ENCODE data around the gene PTTG1IP.

PTTG1IP gene

DNA sequence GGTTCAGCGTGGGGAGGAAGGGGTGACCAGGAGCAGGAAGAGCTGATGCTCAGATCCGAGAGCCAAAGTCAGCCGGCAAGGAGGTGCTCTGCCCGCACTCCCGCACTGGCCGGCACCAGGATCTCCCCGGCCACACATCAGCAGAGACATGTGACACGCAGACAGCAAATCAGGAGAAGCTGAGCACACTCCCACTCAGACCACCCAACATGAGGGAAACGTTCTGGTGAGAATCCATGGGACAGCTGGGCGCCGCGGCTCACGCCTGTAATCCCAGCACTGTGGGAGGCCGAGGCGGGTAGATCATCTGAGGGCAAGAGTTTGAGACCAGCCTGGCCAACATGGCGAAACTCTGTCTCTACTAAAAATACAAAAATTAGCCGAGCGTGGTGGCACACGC lies 18.6 kb upstream of the PTTG1IP start:
- Histone ChIP-seq H2AFZ (ENCODE audit: low read depth, low read length) (no peak overlapping the region), H3K27me3 (ENCODE audit: control insufficient read depth in 1 of 2, insufficient read depth in 1 of 2, low read length in 2 of 2) (peaks cover 65 to 75% of the 10 kb centered on the region in 2 experiments), H3K79me1 (replicated peaks; ENCODE audit: low read length, poor library complexity, severe bottlenecking) (no peaks in the 10 kb centered on the region), H3K9me3 (ENCODE audit: control insufficient read depth, low read length) (no peaks in the 10 kb centered on the region), H4K91ac (ENCODE audit: low read length) (no peak overlapping the region), H2BK5ac (ENCODE audit: low read depth, low read length, poor library complexity, severe bottlenecking) (no peak overlapping the region), H3K14ac (ENCODE audit: low read length in 2 of 2) (no peak overlapping the region), H3K18ac (ENCODE audit: low read depth in 1 of 2, low read length in 2 of 2) (no peak overlapping the region), H3K4ac (ENCODE audit: low read depth in 1 of 2, low read length in 2 of 2) (no peak overlapping the region), H3K36me3 (ENCODE audit: control insufficient read depth in 1 of 2, insufficient read depth in 2 of 2, low read depth in 1 of 2, low read length in 2 of 2) (no peaks in the 10 kb centered on the region), H3K4me1 (ENCODE audit: control insufficient read depth, insufficient read depth, low read depth, low read length) (peaks cover 7% of the 10 kb centered on the region), H4K8ac (ENCODE audit: low read length) (no peak overlapping the region), H2BK12ac (ENCODE audit: low read length in 2 of 2) (no peak overlapping the region), H3K4me2 (ENCODE audit: low read length, poor library complexity, severe bottlenecking) (no peak overlapping the region), H3K23ac (ENCODE audit: low read length in 2 of 2) (no peak overlapping the region), H2BK120ac (ENCODE audit: low read depth, low read length) (no peak overlapping the region), H3K4me3 (ENCODE audit: insufficient read depth in 1 of 2, low read depth in 1 of 2, low read length in 2 of 2) (no peak overlapping the region), H2AK5ac (ENCODE audit: low read length, severe bottlenecking) (no peak overlapping the region), H3K9ac (ENCODE audit: low read length) (no peak overlapping the region), H3K27ac (ENCODE audit: low read length, poor library complexity, severe bottlenecking) (no peak overlapping the region), H2BK15ac (ENCODE audit: low read depth, poor library complexity, severe bottlenecking) (no peak overlapping the region)
- no peak for DNase-seq
- 87% methylated on average over 19 of the region's 19 CpGs for WGBS

DNA sequence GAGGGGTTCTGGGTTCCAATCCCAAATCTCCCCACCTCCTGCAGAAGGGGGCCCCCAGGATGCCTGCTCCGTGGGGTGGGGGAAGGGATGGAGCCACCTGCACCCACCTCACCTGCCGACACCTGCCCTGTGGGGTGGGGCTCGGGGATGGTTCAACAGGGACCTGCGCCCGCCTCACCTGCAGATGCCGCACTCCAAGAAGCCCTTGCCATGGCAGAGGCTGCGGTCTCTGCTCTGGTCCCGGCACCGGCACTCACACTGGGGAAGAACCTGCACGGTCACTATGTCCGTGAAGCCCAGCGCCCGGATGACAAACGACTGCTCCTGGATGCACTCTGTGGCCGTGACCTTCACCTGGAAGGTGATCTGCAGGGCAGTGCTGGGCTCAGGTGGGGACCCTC lies 18.1 kb upstream of the PTTG1IP start:
- Histone ChIP-seq H3K18ac (ENCODE audit: low read depth in 1 of 2, low read length in 2 of 2) (no peak overlapping the region), H2BK120ac (ENCODE audit: low read depth, low read length) (no peak overlapping the region), H3K4me1 (ENCODE audit: control insufficient read depth, insufficient read depth, low read depth, low read length) (peaks cover 5% of the 10 kb centered on the region), H3K36me3 (ENCODE audit: control insufficient read depth in 1 of 2, insufficient read depth in 2 of 2, low read depth in 1 of 2, low read length in 2 of 2) (no peaks in the 10 kb centered on the region), H2BK15ac (ENCODE audit: low read depth, poor library complexity, severe bottlenecking) (no peak overlapping the region), H3K79me1 (replicated peaks; ENCODE audit: low read length, poor library complexity, severe bottlenecking) (no peaks in the 10 kb centered on the region), H3K9me3 (ENCODE audit: control insufficient read depth, low read length) (no peaks in the 10 kb centered on the region), H3K14ac (ENCODE audit: low read length in 2 of 2) (no peak overlapping the region), H2BK5ac (ENCODE audit: low read depth, low read length, poor library complexity, severe bottlenecking) (no peak overlapping the region), H3K4me3 (ENCODE audit: insufficient read depth in 1 of 2, low read depth in 1 of 2, low read length in 2 of 2) (no peak overlapping the region), H3K27me3 (ENCODE audit: control insufficient read depth in 1 of 2, insufficient read depth in 1 of 2, low read length in 2 of 2) (peaks cover 65 to 75% of the 10 kb centered on the region in 2 experiments), H2AK5ac (ENCODE audit: low read length, severe bottlenecking) (no peak overlapping the region), H3K9ac (ENCODE audit: low read length) (no peak overlapping the region), H4K8ac (ENCODE audit: low read length) (no peak overlapping the region), H3K4me2 (ENCODE audit: low read length, poor library complexity, severe bottlenecking) (no peak overlapping the region), H4K91ac (ENCODE audit: low read length) (peak overlapping the region; percentile 29), H2AFZ (ENCODE audit: low read depth, low read length) (no peak overlapping the region), H2BK12ac (ENCODE audit: low read length in 2 of 2) (no peak overlapping the region), H3K4ac (ENCODE audit: low read depth in 1 of 2, low read length in 2 of 2) (no peak overlapping the region), H3K23ac (ENCODE audit: low read length in 2 of 2) (no peak overlapping the region), H3K27ac (ENCODE audit: low read length, poor library complexity, severe bottlenecking) (no peak overlapping the region)
- WGBS: 88% methylated on average over 15 of the region's 15 CpGs
- DNase-seq: no peak

DNA sequence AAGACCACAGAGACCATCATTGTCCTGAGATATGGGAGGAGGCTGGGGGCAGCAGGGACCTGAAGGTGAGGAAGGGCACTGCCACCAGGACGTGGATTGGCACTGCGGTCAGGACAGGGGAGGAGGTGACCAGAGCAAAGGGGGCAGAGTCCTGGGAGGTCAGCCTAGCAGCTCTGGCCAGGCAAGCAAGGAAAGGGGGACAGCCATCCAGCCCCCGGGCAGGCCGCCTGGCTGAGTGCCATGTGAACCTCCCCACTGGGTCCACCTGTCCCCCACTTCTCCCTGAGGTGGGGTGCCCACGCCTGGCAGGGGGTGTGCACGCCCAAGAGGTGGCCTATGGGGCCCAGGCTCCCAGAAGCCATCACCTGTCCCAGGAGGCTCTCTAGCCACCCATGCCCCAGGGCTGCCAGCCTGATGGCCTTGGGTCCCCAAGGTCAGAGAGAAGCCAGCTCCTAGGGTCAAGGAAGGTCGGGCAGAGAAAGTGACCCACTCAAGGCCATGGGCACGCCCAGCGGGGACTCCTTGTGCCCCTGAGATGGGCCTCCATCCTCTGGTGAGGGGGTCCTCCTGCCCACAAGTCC lies 17.6 kb upstream of the PTTG1IP start:
- Histone ChIP-seq H2AFZ (ENCODE audit: low read depth, low read length) (no peak overlapping the region), H3K79me1 (replicated peaks; ENCODE audit: low read length, poor library complexity, severe bottlenecking) (no peaks in the 10 kb centered on the region), H3K4me2 (ENCODE audit: low read length, poor library complexity, severe bottlenecking) (no peak overlapping the region), H2BK15ac (ENCODE audit: low read depth, poor library complexity, severe bottlenecking) (no peak overlapping the region), H3K9ac (ENCODE audit: low read length) (no peak overlapping the region), H3K18ac (ENCODE audit: low read depth in 1 of 2, low read length in 2 of 2) (no peak overlapping the region), H2AK5ac (ENCODE audit: low read length, severe bottlenecking) (no peak overlapping the region), H3K36me3 (ENCODE audit: control insufficient read depth in 1 of 2, insufficient read depth in 2 of 2, low read depth in 1 of 2, low read length in 2 of 2) (no peaks in the 10 kb centered on the region), H3K23ac (ENCODE audit: low read length in 2 of 2) (no peak overlapping the region), H2BK120ac (ENCODE audit: low read depth, low read length) (no peak overlapping the region), H2BK5ac (ENCODE audit: low read depth, low read length, poor library complexity, severe bottlenecking) (no peak overlapping the region), H3K4me3 (ENCODE audit: insufficient read depth in 1 of 2, low read depth in 1 of 2, low read length in 2 of 2) (no peak overlapping the region), H4K8ac (ENCODE audit: low read length) (no peak overlapping the region), H3K14ac (ENCODE audit: low read length in 2 of 2) (no peak overlapping the region), H3K27ac (ENCODE audit: low read length, poor library complexity, severe bottlenecking) (no peak overlapping the region), H3K4ac (ENCODE audit: low read depth in 1 of 2, low read length in 2 of 2) (no peak overlapping the region), H3K4me1 (ENCODE audit: control insufficient read depth, insufficient read depth, low read depth, low read length) (peaks cover 3% of the 10 kb centered on the region), H2BK12ac (ENCODE audit: low read length in 2 of 2) (no peak overlapping the region), H4K91ac (ENCODE audit: low read length) (peak overlapping the region; percentile 18), H3K27me3 (ENCODE audit: control insufficient read depth in 1 of 2, insufficient read depth in 1 of 2, low read length in 2 of 2) (peaks cover 59 to 76% of the 10 kb centered on the region in 2 experiments), H3K9me3 (ENCODE audit: control insufficient read depth, low read length) (no peaks in the 10 kb centered on the region)
- no peak for DNase-seq
- WGBS: 86% methylated on average over 9 of the region's 9 CpGs

DNA sequence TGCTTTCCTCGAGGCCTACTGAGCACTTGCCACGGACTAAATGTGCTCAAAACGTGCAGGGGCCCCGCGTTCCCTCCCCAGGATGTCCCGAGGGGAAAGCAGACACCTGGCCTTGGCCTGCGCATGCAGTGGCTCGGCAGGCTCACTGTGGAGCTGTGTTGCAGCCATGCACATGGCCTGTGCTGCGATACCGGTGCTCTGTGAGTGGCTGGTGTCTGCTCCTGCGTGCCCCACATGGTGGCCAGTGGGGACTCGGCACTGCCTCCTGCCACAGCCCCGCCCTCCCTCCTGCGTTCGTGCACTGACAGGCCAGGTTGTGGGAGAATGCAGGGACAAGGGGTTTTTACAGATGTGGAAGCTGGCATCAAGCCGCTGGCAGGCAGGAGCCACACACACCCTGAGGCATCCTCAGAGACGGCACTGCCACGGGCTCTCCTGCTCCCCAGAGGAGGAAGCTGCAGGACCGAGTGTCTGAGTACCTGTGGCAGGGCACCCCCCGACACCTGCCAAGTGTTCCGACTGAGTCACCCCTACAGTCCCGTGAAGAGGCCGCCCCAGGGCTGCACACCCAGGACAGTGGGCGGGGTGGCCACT lies 16.9 kb upstream of the PTTG1IP start:
- Histone ChIP-seq H2BK5ac (ENCODE audit: low read depth, low read length, poor library complexity, severe bottlenecking) (no peak overlapping the region), H3K79me1 (replicated peaks; ENCODE audit: low read length, poor library complexity, severe bottlenecking) (no peaks in the 10 kb centered on the region), H3K36me3 (ENCODE audit: control insufficient read depth in 1 of 2, insufficient read depth in 2 of 2, low read depth in 1 of 2, low read length in 2 of 2) (no peaks in the 10 kb centered on the region), H3K9ac (ENCODE audit: low read length) (no peak overlapping the region), H2AK5ac (ENCODE audit: low read length, severe bottlenecking) (no peak overlapping the region), H3K18ac (ENCODE audit: low read depth in 1 of 2, low read length in 2 of 2) (no peak overlapping the region), H3K23ac (ENCODE audit: low read length in 2 of 2) (no peak overlapping the region), H3K9me3 (ENCODE audit: control insufficient read depth, low read length) (no peaks in the 10 kb centered on the region), H4K8ac (ENCODE audit: low read length) (no peak overlapping the region), H3K4ac (ENCODE audit: low read depth in 1 of 2, low read length in 2 of 2) (no peak overlapping the region), H3K4me1 (ENCODE audit: control insufficient read depth, insufficient read depth, low read depth, low read length) (peaks cover 3% of the 10 kb centered on the region), H3K4me2 (ENCODE audit: low read length, poor library complexity, severe bottlenecking) (no peak overlapping the region), H2BK15ac (ENCODE audit: low read depth, poor library complexity, severe bottlenecking) (no peak overlapping the region), H3K27ac (ENCODE audit: low read length, poor library complexity, severe bottlenecking) (no peak overlapping the region), H2BK120ac (ENCODE audit: low read depth, low read length) (no peak overlapping the region), H2AFZ (ENCODE audit: low read depth, low read length) (no peak overlapping the region), H4K91ac (ENCODE audit: low read length) (no peak overlapping the region), H2BK12ac (ENCODE audit: low read length in 2 of 2) (no peak overlapping the region), H3K14ac (ENCODE audit: low read length in 2 of 2) (no peak overlapping the region), H3K27me3 (ENCODE audit: control insufficient read depth in 1 of 2, insufficient read depth in 1 of 2, low read length in 2 of 2) (peaks cover 57 to 79% of the 10 kb centered on the region in 2 experiments), H3K4me3 (ENCODE audit: insufficient read depth in 1 of 2, low read depth in 1 of 2, low read length in 2 of 2) (no peak overlapping the region)
- DNase-seq: no peak
- WGBS: 84% methylated on average over 24 of the region's 24 CpGs
